Body of pancreas (tissue), 4 donors: ENCODE results near the gene TBRG4. TPM values are rescaled to one million over a fixed set of nuclear protein-coding genes. Genes with fewer than 3 reads are reported as not detected.
"Not testable (repeated sequence)": the region's sequence is repeated elsewhere in the genome, so short reads cannot be mapped to it uniquely, and the experiment has no call there.

Source experiments
- ATAC-seq: fragments of 150-250 bp; one replicate; pipeline ENCODE4 v1.9.1; 2016
- DNase-seq, 4 donors: peaks; one replicate each; pipeline ENCODE4 v3.0.0-alpha.2; 2019
- H3K27ac ChIP-seq, 4 donors: fragments of 200-600 bp; sonication (generic); 1 replicate in 3 of 4; 2 replicates in 1 of 4; pipeline versions ENCODE4 v1.5.1 to v1.6.1; 2016 to 2019; ENCODE audit warnings: mild to moderate bottlenecking in 1 of 4, mixed read lengths in 1 of 4, moderate library complexity in 1 of 4
- H3K27me3 ChIP-seq, 2 donors: fragments of 200-600 bp; sonication (generic); one replicate each; pipeline ENCODE4 v1.6.0; 2016; ENCODE audit warnings: mild to moderate bottlenecking in 1 of 2
- H3K36me3 ChIP-seq, 2 donors: fragments of 200-600 bp; sonication (generic); replicated peaks in 1 of 2; 2 replicates each; pipeline ENCODE4 v1.5.1; 2016; ENCODE audit warnings: low read depth in 2 of 2; ENCODE audit not compliant: insufficient read depth in 1 of 2
- H3K4me1 ChIP-seq: fragments of 200-600 bp; sonication (generic); one replicate; pipeline ENCODE4 v1.6.0; 2016
- H3K4me3 ChIP-seq, 2 donors: fragments of 200-600 bp; sonication (generic); 1 replicate in 1 of 2; 2 replicates in 1 of 2; pipeline ENCODE4 v1.5.1; 2016 to 2019
- H3K9me3 ChIP-seq, 3 donors: fragments of 200-600 bp; sonication (generic); 1 replicate in 2 of 3; 2 replicates in 1 of 3; pipeline ENCODE4 v1.5.1; 2016
- CTCF ChIP-seq, 7 experiments: fragments of 450-650 bp in 4 of 7; fragments of 200-600 bp in 3 of 7; sonication (generic) in 3 of 7; IDR thresholded peaks; one replicate each; pipeline ENCODE4 v1.5.1; 2016 to 2019; ENCODE audit warnings: antibody characterized with exemption in 7 of 7
- POLR2A ChIP-seq, 3 donors: fragments of 450-650 bp; IDR thresholded peaks; one replicate each; pipeline ENCODE4 v1.6.1; 2016; ENCODE audit warnings: antibody characterized with exemption in 3 of 3, mild to moderate bottlenecking in 2 of 3
- WGBS, 2 donors: methylation state at CpG; one replicate each; pipeline ENCODE4 v1.1.5; 2017; 5-methylcytosine and 5-hydroxymethylcytosine counted together
- intact Hi-C: fragments of 100-400 bp; cut with DNase I; formaldehyde crosslinking; loops from one replicate; pipeline ENCODE4 v1.15.1; 2023
- total RNA-seq, 2 donors: library from RNA; depleted of rRNA; stranded (reverse); fragments of >200 nt; gene quantifications; one replicate each; pipeline ENCODE4 v1.1.0, GENCODE V29; 2016

The TBRG4 gene
- total RNA-seq, 2 donors from 2014 or later, result 14.0 to 81.4 TPM

DNA sequence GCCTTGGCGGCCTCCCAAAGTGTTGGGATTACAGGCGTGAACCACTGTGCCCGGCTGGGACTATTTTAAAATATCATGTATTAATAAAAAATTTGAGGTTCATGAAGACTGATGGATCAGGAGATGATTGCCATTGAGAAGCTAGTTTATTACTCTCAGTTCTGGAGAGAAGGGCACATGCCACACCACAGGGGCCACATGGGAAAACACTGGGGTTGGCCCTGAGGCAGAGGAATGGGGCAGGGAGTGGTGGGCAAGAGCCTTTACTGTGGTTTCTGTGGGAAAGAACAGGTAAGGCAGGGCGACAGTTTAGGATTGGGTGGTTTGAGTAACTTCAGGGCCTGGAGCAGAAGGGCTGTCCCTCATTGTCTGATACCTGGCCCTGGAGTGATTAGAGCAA, 6.8 kb upstream of the TBRG4 start:
- 80% methylated on average over 4 of the region's 4 CpGs for WGBS, 2 donors
- H3K36me3 ChIP-seq, result no peaks in the 10 kb centered on the region
- H3K9me3 ChIP-seq, result no peaks in the 10 kb centered on the region
- TF ChIP-seq POLR2A (IDR thresholded peaks at IDR 0.05), result no peak
- TF ChIP-seq CTCF (IDR thresholded peaks at IDR 0.05), result no peak
- H3K27ac ChIP-seq, result no peak overlapping the region
- no peaks in the 10 kb centered on the region for H3K27me3 ChIP-seq
- ATAC-seq, result no peak
- no peaks in the 10 kb centered on the region for H3K4me1 ChIP-seq
- no peak overlapping the region for H3K4me3 ChIP-seq
- DNase-seq, result no peak
- intact Hi-C loops, result no loop called here

DNA sequence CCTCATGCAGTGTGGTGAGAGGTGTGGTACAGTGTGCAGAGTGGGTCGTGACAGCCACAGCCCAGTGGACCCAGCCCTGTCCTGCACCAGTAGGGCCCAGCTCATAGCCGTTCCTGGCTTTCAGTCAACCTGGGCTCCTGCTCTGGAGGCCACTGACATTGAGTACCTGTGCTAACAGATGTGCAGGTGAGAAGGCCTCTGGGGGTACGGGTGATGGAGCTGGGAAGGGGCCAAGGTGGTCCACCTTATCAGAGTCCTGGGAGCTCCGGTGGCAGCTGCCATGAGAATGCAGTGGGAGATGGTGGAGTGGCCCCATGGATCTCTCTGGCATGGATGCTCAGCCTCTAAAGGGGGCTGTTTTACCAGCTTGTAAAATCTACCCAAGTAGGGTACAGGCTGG, 6.1 kb upstream of the TBRG4 start:
- WGBS, 2 donors, result 57 to 70% methylated on average over 2 to 4 of the region's 4 CpGs
- ATAC-seq (no peak), DNase-seq (no peak)
- intact Hi-C loops, result no loop called here
- no peak overlapping the region for H3K4me3 ChIP-seq
- no peaks in the 10 kb centered on the region for H3K36me3 ChIP-seq
- no peak overlapping the region for H3K27ac ChIP-seq
- TF ChIP-seq POLR2A (IDR thresholded peaks at IDR 0.05), result no peak
- TF ChIP-seq CTCF (IDR thresholded peaks at IDR 0.05), result no peak
- H3K9me3 ChIP-seq, result no peaks in the 10 kb centered on the region
- H3K4me1 ChIP-seq, result no peaks in the 10 kb centered on the region
- no peaks in the 10 kb centered on the region for H3K27me3 ChIP-seq

DNA sequence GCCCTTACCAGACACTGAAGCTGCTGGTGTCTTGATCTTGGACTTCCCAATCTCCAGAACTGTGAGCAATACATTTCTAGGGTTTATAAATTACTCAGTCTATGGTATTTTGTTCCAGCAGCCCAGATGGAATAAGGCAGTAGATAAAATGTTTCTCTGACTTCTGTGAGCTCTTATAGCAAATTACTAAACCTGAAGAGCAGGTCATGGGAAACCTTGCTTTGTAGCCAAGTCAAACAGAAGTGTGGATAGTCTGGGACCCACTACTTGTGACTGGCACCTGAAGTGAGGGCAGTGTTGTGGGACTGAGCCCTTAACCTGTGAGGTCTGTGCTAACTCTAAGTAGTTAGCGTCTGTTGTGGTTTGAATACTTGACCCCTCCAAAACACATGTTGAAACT, 4.6 kb upstream of the TBRG4 start:
- H3K9me3 ChIP-seq, result no peaks in the 10 kb centered on the region
- no peak overlapping the region for H3K4me3 ChIP-seq
- WGBS, 2 donors, result 57 to 86% methylated on average over 1 of the region's 1 CpG
- peaks cover 7% of the 10 kb centered on the region for H3K4me1 ChIP-seq
- H3K27me3 ChIP-seq, result no peaks in the 10 kb centered on the region
- DNase-seq (no peak), ATAC-seq (no peak)
- intact Hi-C loops, result no loop called here
- H3K27ac ChIP-seq, result no peak overlapping the region
- TF ChIP-seq CTCF (IDR thresholded peaks at IDR 0.05) (no peak), POLR2A (IDR thresholded peaks at IDR 0.05) (no peak)
- no peaks in the 10 kb centered on the region for H3K36me3 ChIP-seq

DNA sequence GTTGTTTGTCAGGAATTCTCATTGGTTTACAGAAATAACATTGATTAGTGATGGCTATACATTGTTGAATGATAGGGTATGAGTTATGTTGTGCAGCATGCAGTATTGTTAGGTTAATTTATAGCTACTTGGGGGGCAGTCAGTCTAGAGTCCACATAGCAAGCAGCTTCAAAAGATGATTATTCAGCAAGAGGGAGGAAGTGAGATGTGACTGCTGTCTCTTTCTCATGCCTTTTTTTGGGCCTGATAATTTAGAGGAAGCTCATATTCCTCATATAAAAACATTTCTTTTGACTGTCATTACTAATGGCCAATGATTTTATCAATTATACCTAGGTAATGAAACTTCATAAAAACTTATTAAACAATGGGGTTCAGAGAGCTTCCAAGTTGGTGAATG, 3.4 kb upstream of the TBRG4 start:
- H3K27ac ChIP-seq, result no peak overlapping the region
- DNase-seq, result no peak
- no peak overlapping the region for H3K4me3 ChIP-seq
- intact Hi-C loops, result no loop called here
- no peaks in the 10 kb centered on the region for H3K9me3 ChIP-seq
- peaks cover 18% of the 10 kb centered on the region for H3K4me1 ChIP-seq
- no peak for ATAC-seq
- TF ChIP-seq POLR2A (IDR thresholded peaks at IDR 0.05), result no peak
- TF ChIP-seq CTCF (IDR thresholded peaks at IDR 0.05), result no peak
- H3K36me3 ChIP-seq, result no peaks in the 10 kb centered on the region
- H3K27me3 ChIP-seq, result no peaks in the 10 kb centered on the region

DNA sequence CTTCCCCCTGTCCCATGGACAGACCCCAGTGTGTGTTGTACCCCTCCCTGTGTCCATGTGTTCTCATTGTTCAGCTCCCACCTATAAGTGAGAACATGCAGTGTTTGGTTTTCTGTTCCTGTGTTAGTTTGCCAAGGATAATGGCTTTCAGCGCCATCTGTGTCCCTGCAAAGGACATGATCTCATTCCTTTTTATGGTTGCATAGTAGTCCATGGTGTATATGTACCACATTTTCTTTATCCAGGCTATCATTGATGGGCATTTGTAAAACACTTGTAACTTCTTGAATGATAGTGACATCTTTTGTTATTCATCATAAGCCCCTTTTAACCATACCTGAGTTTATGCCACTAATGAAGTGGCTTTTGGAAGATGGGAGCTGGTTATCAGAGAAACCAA, 2.8 kb upstream of the TBRG4 start:
- WGBS, 2 donors, result 46 to 75% methylated on average over 1 of the region's 1 CpG
- DNase-seq, H3K27ac ChIP-seq, ATAC-seq, H3K36me3 ChIP-seq, H3K27me3 ChIP-seq, H3K4me3 ChIP-seq, intact Hi-C loops, H3K9me3 ChIP-seq: not testable (repeated sequence)
- peaks cover 19% of the 10 kb centered on the region for H3K4me1 ChIP-seq
